HG03039 (cell line): ENCODE data around the gene ATRX.
"Not testable (repeated sequence)": the region's sequence is repeated elsewhere in the genome, so short reads cannot be mapped to it uniquely, and the experiment has no call there.

Source experiments
- ATAC-seq: cut with Tn5 transposase; IDR thresholded peaks from one replicate; pipeline ENCODE4 v1.9.1; 2021; ENCODE audit warnings: mild to moderate bottlenecking, moderate library complexity; ENCODE audit not compliant: unreplicated experiment

The ATRX gene

GRCh38 chrX:77742788-77743476, 43.1 kb downstream of the ATRX start:
- ATAC-seq, result no peak

GRCh38 chrX:77740376-77740905, 45.6 kb downstream of the ATRX start:
- no peak for ATAC-seq

DNA sequence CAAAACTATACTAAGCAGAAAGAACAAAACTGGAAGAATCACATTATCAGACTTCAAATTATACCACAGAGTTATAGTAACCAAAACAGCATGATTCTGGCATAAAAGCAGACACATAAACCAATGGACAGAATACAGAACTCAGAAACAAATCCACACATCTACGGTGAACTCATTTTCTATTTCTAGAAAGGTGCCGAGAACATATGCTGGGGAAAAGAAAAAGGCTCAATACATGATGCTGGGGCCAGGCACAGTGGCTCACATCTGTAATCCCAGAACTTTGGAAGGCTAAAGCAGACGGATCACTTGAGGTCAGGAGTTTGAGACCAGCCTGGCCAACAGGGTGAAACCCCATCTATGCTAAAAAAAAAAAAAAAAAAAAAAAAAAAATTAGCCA, 52.7 kb downstream of the ATRX start:
- ATAC-seq, result no peak

DNA sequence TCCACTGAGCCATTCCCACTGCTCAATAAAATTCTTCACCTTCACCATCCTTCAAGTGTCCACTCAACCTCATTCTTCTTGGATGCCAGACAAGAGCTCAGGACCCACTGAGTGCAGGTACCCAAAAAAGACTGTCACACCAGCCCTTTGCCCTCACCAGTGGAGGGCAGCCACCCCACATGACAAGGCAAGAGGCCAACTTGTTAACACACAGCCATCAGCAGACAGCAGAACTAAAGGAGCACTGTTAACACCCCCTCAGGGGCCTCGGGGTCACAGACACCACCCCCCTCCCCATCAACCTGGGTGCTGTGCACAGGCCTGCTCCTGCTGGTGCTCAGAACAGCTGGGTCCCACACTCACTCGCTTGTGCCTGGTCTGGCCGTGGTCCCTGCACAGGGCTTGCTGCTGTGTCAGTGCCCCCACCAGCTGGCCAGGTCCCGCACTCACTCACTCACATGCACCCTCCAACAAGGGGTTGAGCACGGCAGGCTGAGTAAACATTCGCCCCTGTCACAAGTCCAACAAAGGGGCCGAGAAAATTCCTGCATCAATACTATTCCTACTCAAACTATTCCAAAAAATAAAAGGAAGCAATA, 54.1 kb downstream of the ATRX start:
- ATAC-seq, result no peak

GRCh38 chrX:77726095-77726494, 59.9 kb downstream of the ATRX start:
- not testable (repeated sequence) for ATAC-seq

DNA sequence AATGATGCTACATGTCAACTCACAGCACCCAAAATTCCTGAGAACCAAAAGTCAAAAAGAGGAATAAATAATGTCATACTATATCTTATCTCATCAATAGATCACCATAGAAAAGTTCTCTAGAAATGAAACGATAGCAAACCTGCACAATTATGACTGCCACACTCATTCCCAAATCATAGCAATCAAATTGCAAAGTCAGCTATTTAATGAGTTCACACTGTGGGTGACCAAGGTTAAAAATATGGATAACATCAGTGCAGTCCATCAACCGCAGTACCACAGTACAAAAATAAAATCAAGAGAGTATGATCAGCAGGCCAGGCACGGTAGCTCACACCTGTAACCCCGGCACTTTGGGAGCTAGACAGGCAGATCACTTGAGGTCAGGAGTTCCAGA, 62.3 kb downstream of the ATRX start:
- no peak for ATAC-seq

- no peak for ATAC-seq
Measured at GRCh38 chrX:77719388-77719787, 66.6 kb downstream of the ATRX start.

DNA sequence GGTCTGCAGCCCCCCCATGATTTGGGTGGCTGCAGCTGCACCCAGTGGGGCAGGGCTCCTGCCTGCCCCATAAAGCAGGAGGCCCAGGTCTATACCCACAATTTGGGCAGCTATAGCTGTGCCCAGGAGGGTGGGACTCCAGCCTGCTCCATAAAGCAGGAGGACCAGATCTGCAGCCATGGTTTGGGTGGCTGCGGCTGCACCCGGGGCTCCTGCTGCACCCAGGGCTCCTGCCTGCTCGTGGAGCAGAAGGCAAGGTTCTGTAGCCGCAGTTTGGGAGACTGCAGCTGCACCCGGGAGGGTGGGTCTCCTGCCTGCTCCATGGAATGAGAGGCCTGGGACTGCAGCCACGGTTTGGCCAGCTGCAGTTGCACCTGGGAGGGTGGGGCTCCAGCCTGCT, 81.1 kb downstream of the ATRX start:
- no peak for ATAC-seq

GRCh38 chrX:77698242-77698641, 87.8 kb downstream of the ATRX start:
- no peak for ATAC-seq

DNA sequence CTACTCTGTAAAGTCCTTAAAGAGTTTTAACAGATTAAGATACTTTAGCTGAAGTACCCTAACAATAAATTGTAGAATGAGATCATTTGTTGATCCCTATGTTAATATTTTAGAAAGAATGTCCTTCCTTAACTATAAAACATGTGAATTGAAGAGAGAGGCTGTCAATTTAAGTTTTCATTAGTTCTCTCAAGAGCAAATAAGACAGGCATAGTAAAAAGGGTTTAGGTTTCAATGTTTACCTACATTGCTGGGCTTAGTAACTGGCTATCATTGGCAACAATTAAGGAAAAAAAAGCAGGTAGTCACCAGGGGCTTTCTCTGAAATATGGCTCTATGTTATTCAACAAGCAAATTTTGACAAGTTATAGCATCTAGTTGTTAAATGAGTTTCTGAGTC, 91.5 kb downstream of the ATRX start:
- no peak for ATAC-seq

DNA sequence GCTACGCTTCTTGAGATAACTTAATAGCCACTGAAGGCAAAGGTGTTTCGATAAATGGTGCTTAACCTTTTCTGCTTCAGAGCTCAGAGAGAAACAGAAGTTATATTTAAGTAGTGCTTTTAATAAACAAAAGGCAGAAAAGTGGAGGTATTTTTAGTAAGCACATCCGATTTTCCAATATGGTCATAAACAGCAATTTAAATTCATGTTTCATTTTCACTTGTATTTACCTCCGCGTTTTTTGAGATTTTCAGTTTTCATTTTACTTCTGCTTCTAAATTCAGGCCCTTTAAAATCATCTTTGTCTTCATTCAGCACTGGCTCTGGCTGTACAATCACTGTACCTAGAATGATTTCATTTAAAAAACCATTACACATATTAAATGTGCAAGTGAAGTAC, 92.4 kb downstream of the ATRX start:
- no peak for ATAC-seq

- ATAC-seq, result no peak
Measured at GRCh38 chrX:77691916-77692315, 94.1 kb downstream of the ATRX start.

GRCh38 chrX:77689376-77689775, 96.6 kb downstream of the ATRX start:
- ATAC-seq, result no peak

GRCh38 chrX:77685683-77686082, 100.3 kb downstream of the ATRX start:
- not testable (repeated sequence) for ATAC-seq

- ATAC-seq, result no peak
Measured at GRCh38 chrX:77679144-77679543, 106.9 kb downstream of the ATRX start.

GRCh38 chrX:77675986-77676385, 110.0 kb downstream of the ATRX start:
- no peak for ATAC-seq

DNA sequence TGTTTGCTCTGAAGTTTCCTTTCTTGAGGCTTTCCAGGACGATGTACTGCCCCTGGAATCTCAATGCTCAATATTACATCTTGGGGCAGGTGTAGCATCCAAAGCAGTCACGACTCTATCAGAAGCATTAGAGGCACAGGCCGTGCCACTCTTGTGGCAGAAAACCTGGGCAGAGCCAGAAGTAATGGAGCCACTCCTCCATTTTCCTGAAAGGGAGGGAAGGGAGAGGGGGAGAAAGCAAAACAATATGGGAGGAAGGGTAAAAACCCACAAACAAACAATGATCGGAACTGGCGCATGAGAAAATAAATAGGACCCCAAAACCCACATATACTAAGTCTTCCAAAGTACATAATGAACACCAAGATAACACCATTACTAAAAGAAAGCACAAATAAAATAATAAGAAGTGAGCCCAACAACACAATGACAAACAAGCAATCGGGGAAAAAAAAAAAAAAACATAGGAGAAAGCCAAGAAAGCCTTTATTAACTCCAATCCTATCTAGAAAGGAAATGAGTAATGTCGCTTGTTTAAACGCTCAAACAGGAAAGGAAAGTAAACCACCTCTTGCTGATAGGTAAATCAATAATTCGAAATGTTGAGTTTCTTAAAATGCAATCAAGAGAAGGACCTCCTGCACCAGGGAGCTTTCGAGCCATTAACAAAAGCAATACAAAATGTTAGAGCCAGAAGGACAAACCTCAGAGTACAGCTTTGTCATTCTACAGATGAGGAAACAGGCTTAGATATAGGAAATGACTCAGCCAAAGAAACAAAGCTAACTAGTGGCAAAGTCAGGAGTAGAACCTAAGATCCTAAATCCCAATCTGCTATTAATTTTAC, 117.4 kb downstream of the ATRX start:
- no peak for ATAC-seq

GRCh38 chrX:77658886-77659285, 127.1 kb downstream of the ATRX start:
- no peak for ATAC-seq

GRCh38 chrX:77652095-77652494, 133.9 kb downstream of the ATRX start:
- no peak for ATAC-seq

DNA sequence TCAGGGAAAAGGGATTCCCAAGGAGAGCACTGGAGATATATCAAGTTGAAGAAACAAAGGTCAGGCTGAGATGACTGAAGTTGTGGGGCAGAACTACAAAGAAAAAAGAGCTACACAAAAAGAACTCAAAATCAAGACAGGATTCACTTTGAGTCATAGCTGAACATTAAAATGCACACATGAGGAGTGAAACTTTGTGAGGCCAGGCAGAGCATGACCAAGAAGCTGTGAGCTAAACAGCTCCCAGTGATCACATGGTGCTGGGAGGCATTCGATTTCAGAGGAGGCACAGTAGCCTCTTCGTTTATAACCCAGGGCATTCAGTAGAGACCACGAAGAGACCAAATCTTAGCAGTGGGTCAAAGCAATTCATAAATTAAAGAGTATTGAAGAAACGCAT, 145.3 kb downstream of the ATRX start:
- ATAC-seq, result no peak

DNA sequence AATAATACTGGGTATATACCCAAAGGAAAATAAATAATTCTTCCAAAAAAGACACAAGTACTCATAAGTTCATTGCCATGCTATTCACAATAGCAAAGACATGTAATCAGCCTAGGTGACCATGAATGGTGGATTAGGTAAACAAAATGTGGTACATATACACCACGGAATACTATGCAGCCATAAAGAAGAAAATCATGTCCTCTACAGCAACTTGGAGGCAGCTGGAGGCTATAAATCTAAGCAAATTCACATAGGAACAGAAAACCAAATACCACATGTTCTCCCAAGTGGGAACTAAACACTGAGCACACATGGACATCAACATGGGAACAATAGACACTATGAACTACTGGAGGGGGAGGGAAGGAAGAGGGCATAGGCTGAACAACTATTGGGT, 146.2 kb downstream of the ATRX start:
- no peak for ATAC-seq

- ATAC-seq, result no peak
Measured at GRCh38 chrX:77638397-77638796, 147.6 kb downstream of the ATRX start.
